Body of pancreas (tissue), 4 donors: ENCODE results near the gene GAB1.

Experiments used
- CTCF ChIP-seq, 7 experiments: fragments of 450-650 bp in 4 of 7; fragments of 200-600 bp in 3 of 7; sonication (generic) in 3 of 7; IDR thresholded peaks; one replicate each; pipeline ENCODE4 v1.5.1; 2016 to 2019; ENCODE audit warnings: antibody characterized with exemption in 7 of 7
- POLR2A ChIP-seq, 3 donors: fragments of 450-650 bp; IDR thresholded peaks; one replicate each; pipeline ENCODE4 v1.6.1; 2016; ENCODE audit warnings: antibody characterized with exemption in 3 of 3, mild to moderate bottlenecking in 2 of 3

- no peak for TF ChIP-seq CTCF (IDR thresholded peaks at IDR 0.05)
- no peak for TF ChIP-seq POLR2A (IDR thresholded peaks at IDR 0.05)
Observed at GRCh38 chr4:143514497-143514896, 177.8 kb downstream of the GAB1 start.
